Natural killer cell (primary cell): ENCODE data around the gene MAP3K8. TPM values are rescaled to one million over a fixed set of nuclear protein-coding genes. Genes with fewer than 3 reads are reported as not detected.

ENCODE experiments used
- ATAC-seq, 3 donors: fragments of 150-1000 bp in 2 of 3; fragments of 200-7000 bp in 1 of 3; cut with Tn5 transposase; 1 replicate in 1 of 3; 2 replicates in 2 of 3; pipeline ENCODE4 v1.10.0; 2021; ENCODE audit warnings: mild to moderate bottlenecking in 2 of 3, moderate library complexity in 2 of 3
- DNase-seq, 2 donors: peaks; one replicate each; pipeline versions ENCODE4 v3.0.0 to v3.0.0-alpha.2; 2013 to 2021; ENCODE audit warnings: mixed read lengths in 1 of 2
- H3K27ac ChIP-seq: one replicate; pipeline ENCODE4 v1.5.1; 2013; ENCODE audit warnings: mild to moderate bottlenecking, low read length
- H3K27me3 ChIP-seq: one replicate; pipeline ENCODE4 v1.6.1; 2013; ENCODE audit warnings: low read length; ENCODE audit not compliant: control insufficient read depth, insufficient read depth
- H3K36me3 ChIP-seq: one replicate; pipeline ENCODE4 v1.6.1; 2013; ENCODE audit warnings: low read length; ENCODE audit not compliant: control insufficient read depth, insufficient read depth
- H3K4me1 ChIP-seq: one replicate; pipeline ENCODE4 v1.6.1; 2013; ENCODE audit warnings: low read length; ENCODE audit not compliant: control insufficient read depth, insufficient read depth
- H3K4me3 ChIP-seq: one replicate; pipeline ENCODE4 v1.5.1; 2013; ENCODE audit warnings: low read length
- H3K9me3 ChIP-seq: one replicate; pipeline ENCODE4 v1.6.1; 2013; ENCODE audit warnings: low read length; ENCODE audit not compliant: control insufficient read depth, insufficient read depth
- H3K27ac Mint-ChIP-seq, 2 donors: one replicate each; pipeline ENCODE4 v1.8.0; 2022; ENCODE audit warnings: mild to moderate bottlenecking in 2 of 2, mixed read lengths in 2 of 2, moderate library complexity in 1 of 2
- H3K27me3 Mint-ChIP-seq, 2 donors: one replicate each; pipeline ENCODE4 v1.8.0; 2022; ENCODE audit warnings: low read depth in 2 of 2, mixed read lengths in 2 of 2
- H3K36me3 Mint-ChIP-seq: one replicate; pipeline ENCODE4 v1.8.0; 2022; ENCODE audit warnings: mixed read lengths
- H3K4me1 Mint-ChIP-seq, 2 donors: one replicate each; pipeline ENCODE4 v1.8.0; 2022; ENCODE audit warnings: mixed read lengths in 2 of 2
- H3K4me3 Mint-ChIP-seq: one replicate; pipeline ENCODE4 v1.8.0; 2022; ENCODE audit warnings: mild to moderate bottlenecking, moderate library complexity, mixed read lengths
- H3K9me3 Mint-ChIP-seq, 2 donors: one replicate each; pipeline ENCODE4 v1.8.0; 2022; ENCODE audit warnings: mixed read lengths in 2 of 2
- CTCF ChIP-seq: fragments of 200-600 bp; IDR thresholded peaks from one replicate; pipeline ENCODE4 v1.8.0; 2022; ENCODE audit warnings: antibody characterized with exemption
- WGBS: methylation state at CpG from one replicate; pipeline ENCODE4 v1.1.7; 2013; ENCODE audit warnings: missing lambda C conversion rate; ENCODE audit not compliant: insufficient coverage; 5-methylcytosine and 5-hydroxymethylcytosine counted together
- intact Hi-C: fragments of 100-400 bp; cut with micrococcal nuclease; formaldehyde crosslinking; loops from one replicate; pipeline ENCODE4 v1.14.2; 2022
- total RNA-seq, 4 donors: library from RNA; stranded (reverse); fragments of 120-200 nt in 1 of 4; gene quantifications; one replicate each; pipeline versions ENCODE4 v1.2.3 to v1.2.4, GENCODE V29; 2013 to 2022

MAP3K8 gene
- total RNA-seq, 3 donors from 2014 or later (not counting 1 experiment from before 2014, with no cell fraction given): 200 to 244 (median 236) TPM

GRCh38 chr10:30453764-30454527, 20.0 kb downstream of the MAP3K8 start:
- intact Hi-C loops: no loop called here
- H3K27ac ChIP-seq: peak overlapping the region; percentile 39
- no peak for DNase-seq
- Mint-ChIP-seq H3K27me3 (no peaks in the 10 kb centered on the region), H3K9me3 (no peaks in the 10 kb centered on the region), H3K4me3 (peak overlapping the region; percentile 68), H3K36me3 (peaks cover 12% of the 10 kb centered on the region), H3K27ac (peak overlapping the region; percentile 83 to 88), H3K4me1 (peaks cover 40 to 41% of the 10 kb centered on the region in 2 donors)
- no peak for ATAC-seq
- WGBS: 79% methylated on average over 5 of the region's 6 CpGs
- no peak overlapping the region for H3K4me3 ChIP-seq
- no peaks in the 10 kb centered on the region for H3K27me3 ChIP-seq
- H3K36me3 ChIP-seq: peaks cover 75% of the 10 kb centered on the region
- H3K9me3 ChIP-seq: no peaks in the 10 kb centered on the region
- TF ChIP-seq CTCF: no peak
- H3K4me1 ChIP-seq: peaks cover 41% of the 10 kb centered on the region

GRCh38 chr10:30454744-30455510, 20.9 kb downstream of the MAP3K8 start:
- Histone ChIP-seq H3K27me3 (no peaks in the 10 kb centered on the region), H3K36me3 (peaks cover 74% of the 10 kb centered on the region), H3K27ac (peak overlapping the region; percentile 82), H3K4me3 (no peak overlapping the region), H3K9me3 (no peaks in the 10 kb centered on the region), H3K4me1 (peaks cover 45% of the 10 kb centered on the region)
- Mint-ChIP-seq H3K27me3 (no peaks in the 10 kb centered on the region), H3K27ac (peak overlapping the region; percentile 83 to 88), H3K4me1 (peaks cover 38 to 41% of the 10 kb centered on the region in 2 donors), H3K9me3 (no peaks in the 10 kb centered on the region), H3K4me3 (peak overlapping the region; percentile 75), H3K36me3 (peaks cover 6% of the 10 kb centered on the region)
- ATAC-seq: no peak
- no peak for DNase-seq
- no CpG with 5 or more reads among the region's 3 CpGs for WGBS
- TF ChIP-seq CTCF: no peak
- intact Hi-C loops: no loop called here

GRCh38 chr10:30455816-30456215, 21.8 kb downstream of the MAP3K8 start:
- Histone ChIP-seq H3K27me3 (no peaks in the 10 kb centered on the region), H3K27ac (peak overlapping the region; percentile 82), H3K4me1 (peaks cover 45% of the 10 kb centered on the region), H3K36me3 (peaks cover 74% of the 10 kb centered on the region), H3K9me3 (no peaks in the 10 kb centered on the region), H3K4me3 (peak overlapping the region; percentile 5)
- Mint-ChIP-seq H3K9me3 (no peaks in the 10 kb centered on the region), H3K27ac (peak overlapping the region; percentile 83 to 88), H3K36me3 (peaks cover 9% of the 10 kb centered on the region), H3K27me3 (no peaks in the 10 kb centered on the region), H3K4me1 (peaks cover 32 to 43% of the 10 kb centered on the region in 2 donors), H3K4me3 (peak overlapping the region; percentile 75)
- intact Hi-C loops: loop anchor here (2.0 kb wide), 1 partner anchor 19 kb away; no protein-coding TSS in a partner anchor
- TF ChIP-seq CTCF: no peak
- ATAC-seq (peak; percentile 56 to 60 (median 57)), DNase-seq (peak in 1 of 2 donors; percentile 45)
- 20% methylated on average over 4 of the region's 4 CpGs for WGBS
